Body of pancreas (tissue), 4 donors: Measurements from ENCODE around the gene WWOX. TPM values are rescaled to one million over a fixed set of nuclear protein-coding genes. Genes with fewer than 3 reads are reported as not detected.

Source experiments
- ATAC-seq: fragments of 150-250 bp; one replicate; pipeline ENCODE4 v1.9.1; 2016
- DNase-seq, 4 donors: peaks; one replicate each; pipeline ENCODE4 v3.0.0-alpha.2; 2019
- H3K27ac ChIP-seq, 4 donors: fragments of 200-600 bp; sonication (generic); 1 replicate in 3 of 4; 2 replicates in 1 of 4; pipeline versions ENCODE4 v1.5.1 to v1.6.1; 2016 to 2019; ENCODE audit warnings: mild to moderate bottlenecking in 1 of 4, mixed read lengths in 1 of 4, moderate library complexity in 1 of 4
- H3K27me3 ChIP-seq, 2 donors: fragments of 200-600 bp; sonication (generic); one replicate each; pipeline ENCODE4 v1.6.0; 2016; ENCODE audit warnings: mild to moderate bottlenecking in 1 of 2
- H3K36me3 ChIP-seq, 2 donors: fragments of 200-600 bp; sonication (generic); replicated peaks in 1 of 2; 2 replicates each; pipeline ENCODE4 v1.5.1; 2016; ENCODE audit warnings: low read depth in 2 of 2; ENCODE audit not compliant: insufficient read depth in 1 of 2
- H3K4me1 ChIP-seq: fragments of 200-600 bp; sonication (generic); one replicate; pipeline ENCODE4 v1.6.0; 2016
- H3K4me3 ChIP-seq, 2 donors: fragments of 200-600 bp; sonication (generic); 1 replicate in 1 of 2; 2 replicates in 1 of 2; pipeline ENCODE4 v1.5.1; 2016 to 2019
- H3K9me3 ChIP-seq, 3 donors: fragments of 200-600 bp; sonication (generic); 1 replicate in 2 of 3; 2 replicates in 1 of 3; pipeline ENCODE4 v1.5.1; 2016
- POLR2A ChIP-seq, 3 donors: fragments of 450-650 bp; IDR thresholded peaks; one replicate each; pipeline ENCODE4 v1.6.1; 2016; ENCODE audit warnings: antibody characterized with exemption in 3 of 3, mild to moderate bottlenecking in 2 of 3
- WGBS, 2 donors: methylation state at CpG; one replicate each; pipeline ENCODE4 v1.1.5; 2017; 5-methylcytosine and 5-hydroxymethylcytosine counted together
- intact Hi-C: fragments of 100-400 bp; cut with DNase I; formaldehyde crosslinking; loops from one replicate; pipeline ENCODE4 v1.15.1; 2023
- total RNA-seq, 2 donors: library from RNA; depleted of rRNA; stranded (reverse); fragments of >200 nt; gene quantifications; one replicate each; pipeline ENCODE4 v1.1.0, GENCODE V29; 2016
- TF ChIP-seq, protein P1 (sequence below), 7 experiments: fragments of 450-650 bp in 4 of 7; fragments of 200-600 bp in 3 of 7; sonication (generic) in 3 of 7; IDR thresholded peaks; one replicate each; pipeline ENCODE4 v1.5.1; 2016 to 2019; ENCODE audit warnings: antibody characterized with exemption in 7 of 7

WWOX gene
- total RNA-seq, 2 donors from 2014 or later = 52.7 to 67.2 TPM

DNA sequence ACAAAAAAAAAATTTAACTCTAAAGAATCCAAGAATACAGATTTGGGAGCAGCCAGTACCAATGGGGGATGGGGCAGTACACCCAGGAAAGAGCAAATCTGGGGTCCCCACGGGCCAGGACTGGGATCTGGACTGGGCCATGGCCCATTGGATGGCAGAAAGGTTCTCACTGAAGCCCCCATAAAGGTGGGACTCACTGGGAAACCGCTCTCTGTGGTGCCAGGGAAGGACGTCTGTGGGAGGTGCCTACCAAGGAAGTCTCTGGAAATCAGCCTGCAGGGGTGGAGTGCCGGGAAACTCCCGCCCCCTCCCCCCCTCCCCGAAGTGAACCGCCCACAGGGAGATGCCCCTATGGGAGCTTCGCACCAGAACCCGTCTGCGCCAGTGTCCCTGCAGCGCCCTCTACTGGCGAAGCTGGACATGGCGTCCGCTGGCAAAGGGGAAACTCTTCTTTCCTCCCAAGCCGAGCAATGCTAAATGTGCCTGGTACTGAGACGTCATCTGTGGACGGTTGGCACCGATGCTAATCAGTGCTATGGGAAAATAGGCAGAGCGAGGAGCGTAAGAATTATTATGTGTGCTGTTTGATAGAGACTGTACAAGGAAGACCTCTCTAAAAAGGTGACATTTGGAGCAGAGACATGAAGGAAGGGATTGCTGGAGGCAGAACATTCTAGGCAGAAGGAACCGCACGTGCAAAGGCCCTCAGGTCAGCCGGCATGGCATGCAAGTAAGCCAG, 671.1 kb downstream of the WWOX start:
- no peak overlapping the region for H3K4me3 ChIP-seq
- no peaks in the 10 kb centered on the region for H3K36me3 ChIP-seq
- ATAC-seq = peak; percentile 75
- TF ChIP-seq, protein P1, sequence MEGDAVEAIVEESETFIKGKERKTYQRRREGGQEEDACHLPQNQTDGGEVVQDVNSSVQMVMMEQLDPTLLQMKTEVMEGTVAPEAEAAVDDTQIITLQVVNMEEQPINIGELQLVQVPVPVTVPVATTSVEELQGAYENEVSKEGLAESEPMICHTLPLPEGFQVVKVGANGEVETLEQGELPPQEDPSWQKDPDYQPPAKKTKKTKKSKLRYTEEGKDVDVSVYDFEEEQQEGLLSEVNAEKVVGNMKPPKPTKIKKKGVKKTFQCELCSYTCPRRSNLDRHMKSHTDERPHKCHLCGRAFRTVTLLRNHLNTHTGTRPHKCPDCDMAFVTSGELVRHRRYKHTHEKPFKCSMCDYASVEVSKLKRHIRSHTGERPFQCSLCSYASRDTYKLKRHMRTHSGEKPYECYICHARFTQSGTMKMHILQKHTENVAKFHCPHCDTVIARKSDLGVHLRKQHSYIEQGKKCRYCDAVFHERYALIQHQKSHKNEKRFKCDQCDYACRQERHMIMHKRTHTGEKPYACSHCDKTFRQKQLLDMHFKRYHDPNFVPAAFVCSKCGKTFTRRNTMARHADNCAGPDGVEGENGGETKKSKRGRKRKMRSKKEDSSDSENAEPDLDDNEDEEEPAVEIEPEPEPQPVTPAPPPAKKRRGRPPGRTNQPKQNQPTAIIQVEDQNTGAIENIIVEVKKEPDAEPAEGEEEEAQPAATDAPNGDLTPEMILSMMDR (IDR thresholded peaks at IDR 0.05) = peak; percentile 46 to 90 (median 66)
- TF ChIP-seq POLR2A (IDR thresholded peaks at IDR 0.05) = no peak
- H3K27ac ChIP-seq = no peak overlapping the region
- intact Hi-C loops = no loop called here
- H3K4me1 ChIP-seq = peaks cover 9% of the 10 kb centered on the region
- H3K27me3 ChIP-seq = no peaks in the 10 kb centered on the region
- H3K9me3 ChIP-seq = no peaks in the 10 kb centered on the region
- DNase-seq = peak; percentile 51 to 77 (median 74)
- 25 to 45% methylated on average over 14 to 23 of the region's 23 CpGs for WGBS, 2 donors

DNA sequence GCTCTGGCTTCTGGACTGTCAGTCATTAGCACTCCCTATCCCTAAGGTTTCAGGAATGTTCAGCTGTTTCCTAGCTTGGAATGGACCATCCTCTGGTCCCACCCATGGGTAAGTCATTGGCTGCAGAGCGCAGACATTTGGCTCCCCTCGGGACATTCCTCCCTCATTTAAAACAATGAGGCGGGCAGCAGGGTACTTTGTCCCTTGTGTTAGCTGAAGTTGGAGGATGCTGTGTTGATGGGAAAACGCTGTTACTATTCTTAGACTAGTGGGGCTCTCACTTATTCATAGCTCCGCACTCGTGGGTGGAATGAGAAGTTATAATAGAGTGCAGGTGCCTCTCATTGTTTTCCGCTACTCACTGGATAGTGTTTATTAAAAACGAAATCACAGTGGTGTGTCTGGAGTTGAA, 673.8 kb downstream of the WWOX start:
- Histone ChIP-seq H3K9me3 (no peaks in the 10 kb centered on the region), H3K27ac (no peak overlapping the region), H3K4me3 (no peak overlapping the region), H3K4me1 (peaks cover 9% of the 10 kb centered on the region), H3K27me3 (no peaks in the 10 kb centered on the region), H3K36me3 (no peaks in the 10 kb centered on the region)
- DNase-seq = no peak
- TF ChIP-seq, protein P1 (IDR thresholded peaks at IDR 0.05) = no peak
- no peak for TF ChIP-seq POLR2A (IDR thresholded peaks at IDR 0.05)
- intact Hi-C loops = no loop called here
- no peak for ATAC-seq
- WGBS, 2 donors = 81 to 90% methylated on average over 6 to 8 of the region's 8 CpGs

DNA sequence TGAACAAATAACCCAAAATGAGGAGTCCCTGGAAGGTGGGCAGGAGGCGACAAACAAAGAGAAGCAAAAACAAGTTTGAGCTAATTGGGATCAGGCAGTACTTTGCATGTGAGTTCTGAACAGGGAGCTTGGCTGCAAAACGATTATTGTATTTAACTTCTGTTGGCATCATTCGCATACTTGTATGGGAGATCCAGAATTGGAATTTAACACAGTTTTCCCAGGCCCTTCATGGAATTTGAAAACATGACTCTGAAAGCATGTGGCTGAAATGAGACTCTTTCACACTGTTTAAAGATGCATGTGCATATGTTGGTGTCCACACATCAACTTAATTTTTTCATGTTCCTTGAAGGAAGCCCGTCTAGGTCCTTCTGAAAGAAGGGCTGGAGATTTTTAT, 674.3 kb downstream of the WWOX start:
- Histone ChIP-seq H3K4me1 (peaks cover 9% of the 10 kb centered on the region), H3K27me3 (no peaks in the 10 kb centered on the region), H3K4me3 (no peak overlapping the region), H3K27ac (no peak overlapping the region), H3K36me3 (no peaks in the 10 kb centered on the region), H3K9me3 (no peaks in the 10 kb centered on the region)
- TF ChIP-seq, protein P1 (IDR thresholded peaks at IDR 0.05) = no peak
- TF ChIP-seq POLR2A (IDR thresholded peaks at IDR 0.05) = no peak
- DNase-seq (no peak), ATAC-seq (no peak)
- intact Hi-C loops = no loop called here
- WGBS, 2 donors = 75 to 77% methylated on average over 4 of the region's 4 CpGs

DNA sequence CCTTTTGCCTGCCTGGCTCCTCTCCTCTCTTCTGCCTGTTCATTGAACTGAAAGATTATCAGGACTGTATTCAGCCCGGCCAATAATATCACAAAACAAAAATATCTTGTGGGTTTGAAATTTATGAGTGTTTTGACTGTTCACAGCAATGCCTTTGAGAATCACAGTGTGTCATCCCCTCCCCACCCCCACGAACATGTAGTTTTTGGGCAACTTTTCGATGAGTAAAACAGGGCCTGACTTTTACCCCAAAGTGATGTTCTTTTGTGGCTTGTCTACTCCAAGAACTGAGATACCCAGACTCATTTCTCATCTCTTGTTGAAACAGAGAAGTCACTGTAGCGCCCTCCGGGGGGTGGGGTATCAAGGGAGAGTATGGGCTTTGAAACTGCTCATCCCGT, 675.7 kb downstream of the WWOX start:
- ATAC-seq (no peak), DNase-seq (no peak)
- H3K4me3 ChIP-seq = no peak overlapping the region
- H3K27me3 ChIP-seq = no peaks in the 10 kb centered on the region
- no peaks in the 10 kb centered on the region for H3K9me3 ChIP-seq
- intact Hi-C loops = no loop called here
- H3K4me1 ChIP-seq = peaks cover 8% of the 10 kb centered on the region
- WGBS, 2 donors = 84 to 85% methylated on average over 6 of the region's 6 CpGs
- no peaks in the 10 kb centered on the region for H3K36me3 ChIP-seq
- H3K27ac ChIP-seq = no peak overlapping the region
- TF ChIP-seq, protein P1 (IDR thresholded peaks at IDR 0.05) = no peak
- TF ChIP-seq POLR2A (IDR thresholded peaks at IDR 0.05) = no peak
